Neural cell (in vitro differentiated cells): Measurements from ENCODE around the gene CHRNA9. TPM values are rescaled to one million over a fixed set of nuclear protein-coding genes. Genes with fewer than 3 reads are reported as not detected.

Experiments
- H2AFZ ChIP-seq: fragments of 200-600, 300-800 bp; sonication (generic), shearing (Covaris generic); 2 replicates; pipeline ENCODE4 v1.6.0; 2014; ENCODE audit warnings: low read depth, mild to moderate bottlenecking, antibody characterized with exemption, low read length, moderate library complexity
- H3F3A ChIP-seq: fragments of 200-600 bp; shearing (Covaris generic); 2 replicates; pipeline ENCODE4 v1.6.1; 2016; ENCODE audit warnings: mild to moderate bottlenecking, moderate library complexity, mixed read lengths, antibody characterized with exemption, low read length; ENCODE audit not compliant: insufficient read depth, poor library complexity, severe bottlenecking
- H3K27ac ChIP-seq: fragments of 200-600, 300-800 bp; sonication (generic), shearing (Covaris generic); 2 replicates; pipeline ENCODE4 v1.5.1; 2014; ENCODE audit warnings: mild to moderate bottlenecking, low read length, moderate library complexity
- H3K27me3 ChIP-seq: fragments of 300-800, 200-600 bp; sonication (generic), shearing (Covaris generic); 2 replicates; pipeline ENCODE4 v1.6.0; 2014; ENCODE audit warnings: mild to moderate bottlenecking, low read depth, low read length, moderate library complexity; ENCODE audit not compliant: insufficient read depth
- H3K36me3 ChIP-seq: fragments of 300-800, 200-600 bp; sonication (generic), shearing (Covaris generic); 2 replicates; pipeline ENCODE4 v1.5.1; 2014; ENCODE audit warnings: mild to moderate bottlenecking, antibody characterized with exemption, low read length, moderate library complexity; ENCODE audit not compliant: insufficient read depth
- H3K4me2 ChIP-seq: fragments of 300-800, 200-600 bp; sonication (generic), shearing (Covaris generic); 2 replicates; pipeline ENCODE4 v1.6.0; 2014; ENCODE audit warnings: mild to moderate bottlenecking, low read length
- H3K4me3 ChIP-seq: fragments of 300-800, 200-600 bp; sonication (generic), shearing (Covaris generic); 2 replicates; pipeline ENCODE4 v1.5.1; 2014; ENCODE audit warnings: mild to moderate bottlenecking, low read length, moderate library complexity
- H3K79me2 ChIP-seq: fragments of 200-600 bp; shearing (Covaris generic); replicated peaks from 2 replicates; pipeline ENCODE4 v1.6.0; 2014; ENCODE audit warnings: mild to moderate bottlenecking, low read length, moderate library complexity; ENCODE audit not compliant: insufficient read depth
- H3K9ac ChIP-seq: fragments of 300-800, 200-600 bp; sonication (generic), shearing (Covaris generic); 2 replicates; pipeline ENCODE4 v1.6.1; 2016; ENCODE audit warnings: mild to moderate bottlenecking, low read length, mixed read lengths
- H3K9me2 ChIP-seq: fragments of 200-600 bp; shearing (Covaris generic); 2 replicates; pipeline ENCODE4 v1.6.1; 2016; ENCODE audit warnings: mild to moderate bottlenecking, low read length, mixed read lengths; ENCODE audit not compliant: insufficient read depth
- H3K9me3 ChIP-seq: fragments of 200-600, 300-800 bp; sonication (generic), shearing (Covaris generic); 2 replicates; pipeline ENCODE4 v1.6.1; 2016; ENCODE audit warnings: mild to moderate bottlenecking, mixed run types, low read length, moderate library complexity, mixed read lengths
- H4K20me1 ChIP-seq: fragments of 200-600 bp; shearing (Covaris generic); 2 replicates; pipeline ENCODE4 v1.6.1; 2016; ENCODE audit warnings: mild to moderate bottlenecking, mixed run types; ENCODE audit not compliant: insufficient read depth
- CTCF ChIP-seq: fragments of 450-650 bp; IDR thresholded peaks from 2 replicates; pipeline ENCODE4 v1.5.1; 2014; ENCODE audit warnings: antibody characterized with exemption, mild to moderate bottlenecking, moderate library complexity; ENCODE audit not compliant: poor library complexity, severe bottlenecking
- EP300 ChIP-seq: fragments of 450-650 bp; conservative IDR thresholded peaks from 2 replicates; pipeline ENCODE4 v1.6.1; 2014; ENCODE audit warnings: antibody characterized with exemption, mild to moderate bottlenecking, moderate library complexity; ENCODE audit not compliant: poor library complexity, severe bottlenecking
- EZH2 ChIP-seq: fragments of 200-600, 300-800 bp; shearing (Covaris generic), sonication (generic); IDR thresholded peaks from 2 replicates; pipeline ENCODE4 v1.6.1; 2014; ENCODE audit warnings: antibody characterized with exemption, low read length, borderline replicate concordance, mild to moderate bottlenecking; ENCODE audit not compliant: insufficient read depth, poor library complexity, severe bottlenecking
- MXI1 ChIP-seq: fragments of 450-650 bp; conservative IDR thresholded peaks from 2 replicates; pipeline ENCODE4 v1.6.1; 2014; ENCODE audit warnings: antibody characterized with exemption, mild to moderate bottlenecking; ENCODE audit not compliant: poor library complexity, severe bottlenecking
- POLR2AphosphoS5 ChIP-seq: IDR thresholded peaks from 2 replicates; pipeline ENCODE4 v1.6.1; 2012
- RAD21 ChIP-seq: fragments of 450-650 bp; conservative IDR thresholded peaks from 2 replicates; pipeline ENCODE4 v1.6.1; 2014; ENCODE audit warnings: antibody characterized with exemption, mild to moderate bottlenecking, moderate library complexity
- SMC3 ChIP-seq: fragments of 450-650 bp; conservative IDR thresholded peaks from 2 replicates; pipeline ENCODE4 v1.6.1; 2014; ENCODE audit warnings: antibody characterized with exemption, mild to moderate bottlenecking, moderate library complexity; ENCODE audit not compliant: poor library complexity
- TAF1 ChIP-seq: IDR thresholded peaks from 2 replicates; pipeline ENCODE4 v1.6.1; 2012; ENCODE audit warnings: low read depth
- polyA plus RNA-seq: library from polyadenylated mRNA; depleted of rRNA; stranded (reverse); fragments of >200 nt; gene quantifications from 2 replicates; pipeline ENCODE4 v1.2.3, GENCODE V29; 2014
- TF ChIP-seq, protein P1 (sequence below): IDR thresholded peaks from 2 replicates; pipeline ENCODE4 v1.6.1; 2012; ENCODE audit warnings: borderline replicate concordance

The CHRNA9 gene
- polyA plus RNA-seq, 1 donor from 2014 or later, result 0.10 TPM

GRCh38 chr4:40395908-40396793 is 61.0 kb downstream of the CHRNA9 start:
- no peaks in the 10 kb centered on the region for H3F3A ChIP-seq
- H3K27ac ChIP-seq, result no peak overlapping the region
- no peak overlapping the region for H3K9ac ChIP-seq
- no peaks in the 10 kb centered on the region for H3K9me2 ChIP-seq
- no peak overlapping the region for H3K4me2 ChIP-seq
- H3K79me2 ChIP-seq, result no peaks in the 10 kb centered on the region
- H4K20me1 ChIP-seq, result no peaks in the 10 kb centered on the region
- no peak overlapping the region for H3K4me3 ChIP-seq
- no peaks in the 10 kb centered on the region for H3K27me3 ChIP-seq
- H2AFZ ChIP-seq, result no peak overlapping the region
- TF ChIP-seq, protein P1, sequence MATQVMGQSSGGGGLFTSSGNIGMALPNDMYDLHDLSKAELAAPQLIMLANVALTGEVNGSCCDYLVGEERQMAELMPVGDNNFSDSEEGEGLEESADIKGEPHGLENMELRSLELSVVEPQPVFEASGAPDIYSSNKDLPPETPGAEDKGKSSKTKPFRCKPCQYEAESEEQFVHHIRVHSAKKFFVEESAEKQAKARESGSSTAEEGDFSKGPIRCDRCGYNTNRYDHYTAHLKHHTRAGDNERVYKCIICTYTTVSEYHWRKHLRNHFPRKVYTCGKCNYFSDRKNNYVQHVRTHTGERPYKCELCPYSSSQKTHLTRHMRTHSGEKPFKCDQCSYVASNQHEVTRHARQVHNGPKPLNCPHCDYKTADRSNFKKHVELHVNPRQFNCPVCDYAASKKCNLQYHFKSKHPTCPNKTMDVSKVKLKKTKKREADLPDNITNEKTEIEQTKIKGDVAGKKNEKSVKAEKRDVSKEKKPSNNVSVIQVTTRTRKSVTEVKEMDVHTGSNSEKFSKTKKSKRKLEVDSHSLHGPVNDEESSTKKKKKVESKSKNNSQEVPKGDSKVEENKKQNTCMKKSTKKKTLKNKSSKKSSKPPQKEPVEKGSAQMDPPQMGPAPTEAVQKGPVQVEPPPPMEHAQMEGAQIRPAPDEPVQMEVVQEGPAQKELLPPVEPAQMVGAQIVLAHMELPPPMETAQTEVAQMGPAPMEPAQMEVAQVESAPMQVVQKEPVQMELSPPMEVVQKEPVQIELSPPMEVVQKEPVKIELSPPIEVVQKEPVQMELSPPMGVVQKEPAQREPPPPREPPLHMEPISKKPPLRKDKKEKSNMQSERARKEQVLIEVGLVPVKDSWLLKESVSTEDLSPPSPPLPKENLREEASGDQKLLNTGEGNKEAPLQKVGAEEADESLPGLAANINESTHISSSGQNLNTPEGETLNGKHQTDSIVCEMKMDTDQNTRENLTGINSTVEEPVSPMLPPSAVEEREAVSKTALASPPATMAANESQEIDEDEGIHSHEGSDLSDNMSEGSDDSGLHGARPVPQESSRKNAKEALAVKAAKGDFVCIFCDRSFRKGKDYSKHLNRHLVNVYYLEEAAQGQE, result no peak
- TF ChIP-seq EP300 (no peak), SMC3 (no peak), POLR2AphosphoS5 (no peak), EZH2 (no peak), RAD21 (no peak), MXI1 (no peak), TAF1 (no peak), CTCF (no peak)
- H3K9me3 ChIP-seq, result no peaks in the 10 kb centered on the region
- H3K36me3 ChIP-seq, result no peaks in the 10 kb centered on the region

GRCh38 chr4:40399578-40399977 is 64.4 kb downstream of the CHRNA9 start:
- Histone ChIP-seq H3K9ac (no peak overlapping the region), H3K79me2 (no peaks in the 10 kb centered on the region), H3K4me3 (no peak overlapping the region), H3K4me2 (no peak overlapping the region), H3F3A (no peaks in the 10 kb centered on the region), H3K27me3 (no peaks in the 10 kb centered on the region), H2AFZ (no peak overlapping the region), H4K20me1 (no peaks in the 10 kb centered on the region), H3K36me3 (no peaks in the 10 kb centered on the region), H3K9me3 (no peaks in the 10 kb centered on the region), H3K27ac (no peak overlapping the region), H3K9me2 (no peaks in the 10 kb centered on the region)
- TF ChIP-seq EZH2 (no peak), RAD21 (no peak), TAF1 (no peak), SMC3 (no peak), MXI1 (no peak), EP300 (no peak), CTCF (no peak), POLR2AphosphoS5 (no peak)
- TF ChIP-seq, protein P1, result no peak
